OCI-LY1 (cell line): ENCODE measurements around the gene TTC13.

Source experiments
- H2AFZ ChIP-seq: fragments of 200-600 bp; sonication (generic), shearing (Covaris generic); 2 replicates; pipeline ENCODE4 v1.6.0; 2014; ENCODE audit warnings: antibody characterized with exemption, mild to moderate bottlenecking, low read length
- H3F3A ChIP-seq: fragments of 200-600 bp; sonication (generic), shearing (Covaris generic); 2 replicates; pipeline ENCODE4 v1.6.0; 2014; ENCODE audit warnings: mild to moderate bottlenecking, antibody characterized with exemption, low read length, moderate library complexity; ENCODE audit not compliant: insufficient read depth
- H3K27ac ChIP-seq: fragments of 200-600 bp; sonication (generic); 2 replicates; pipeline ENCODE4 v1.5.1; 2014; ENCODE audit warnings: low read length, mixed run types, mild to moderate bottlenecking, low read depth; ENCODE audit not compliant: poor library complexity, severe bottlenecking
- H3K27me3 ChIP-seq: fragments of 200-600 bp; sonication (generic); 2 replicates; pipeline ENCODE4 v1.6.0; 2014; ENCODE audit warnings: antibody characterized with exemption, mild to moderate bottlenecking, low read length, moderate library complexity; ENCODE audit not compliant: insufficient read depth
- H3K36me3 ChIP-seq: fragments of 200-600 bp; sonication (generic); 2 replicates; pipeline ENCODE4 v1.6.1; 2014; ENCODE audit warnings: mild to moderate bottlenecking, antibody characterized with exemption, low read length, moderate library complexity, mixed read lengths; ENCODE audit not compliant: insufficient read depth
- H3K4me1 ChIP-seq: fragments of 200-600 bp; sonication (generic); 2 replicates; pipeline ENCODE4 v1.5.1; 2014; ENCODE audit warnings: mild to moderate bottlenecking, low read length, moderate library complexity; ENCODE audit not compliant: insufficient read depth, severe bottlenecking
- H3K4me2 ChIP-seq: fragments of 200-600 bp; sonication (generic), shearing (Covaris generic); 2 replicates; pipeline ENCODE4 v1.6.1; 2014; ENCODE audit warnings: low read length
- H3K4me3 ChIP-seq: fragments of 200-600 bp; sonication (generic); 2 replicates; pipeline ENCODE4 v1.5.1; 2014; ENCODE audit warnings: low read length, low read depth, mild to moderate bottlenecking, mixed read lengths; ENCODE audit not compliant: poor library complexity, severe bottlenecking
- H3K79me2 ChIP-seq: fragments of 200-600 bp; shearing (Covaris generic); 2 replicates; pipeline ENCODE4 v1.6.1; 2016; ENCODE audit warnings: mixed run types, low read length, mixed read lengths; ENCODE audit not compliant: insufficient read depth
- H3K9ac ChIP-seq: fragments of 200-600 bp; sonication (generic), shearing (Covaris generic); 2 replicates; pipeline ENCODE4 v1.6.1; 2014; ENCODE audit warnings: mild to moderate bottlenecking, low read length, mixed read lengths
- H3K9me2 ChIP-seq: fragments of 200-600 bp; sonication (generic), shearing (Covaris generic); 2 replicates; pipeline ENCODE4 v1.6.1; 2014; ENCODE audit warnings: low read depth, mild to moderate bottlenecking, low read length, mixed read lengths
- H3K9me3 ChIP-seq: fragments of 200-600 bp; shearing (Covaris generic); 2 replicates; pipeline ENCODE4 v1.6.1; 2014; ENCODE audit warnings: low read length, mixed read lengths
- H4K20me1 ChIP-seq: fragments of 200-600 bp; sonication (generic), shearing (Covaris generic); 2 replicates; pipeline ENCODE4 v1.6.0; 2016; ENCODE audit warnings: mild to moderate bottlenecking, low read length; ENCODE audit not compliant: insufficient read depth
- EZH2 ChIP-seq: fragments of 200-600 bp; sonication (generic), shearing (Covaris generic); IDR thresholded peaks from 2 replicates; pipeline ENCODE4 v1.8.0; 2017; ENCODE audit warnings: borderline replicate concordance, mixed run types, mild to moderate bottlenecking, antibody characterized with exemption, low read length, moderate library complexity, mixed read lengths
- TF ChIP-seq, protein P1 (sequence below): fragments of 200-600 bp; sonication (generic), shearing (Covaris generic); IDR thresholded peaks from 2 replicates; pipeline ENCODE4 v1.5.1; 2017; ENCODE audit warnings: mild to moderate bottlenecking, antibody characterized with exemption, low read length, moderate library complexity, mixed read lengths

Gene TTC13

GRCh38 chr1:230979389-230979716 lies 692 bp upstream of the TTC13 start:
- peaks cover 6% of the 10 kb centered on the region; the same call in 1 of the 2 replicates for H3K79me2 ChIP-seq
- H3K27me3 ChIP-seq: no peaks in the 10 kb centered on the region

DNA sequence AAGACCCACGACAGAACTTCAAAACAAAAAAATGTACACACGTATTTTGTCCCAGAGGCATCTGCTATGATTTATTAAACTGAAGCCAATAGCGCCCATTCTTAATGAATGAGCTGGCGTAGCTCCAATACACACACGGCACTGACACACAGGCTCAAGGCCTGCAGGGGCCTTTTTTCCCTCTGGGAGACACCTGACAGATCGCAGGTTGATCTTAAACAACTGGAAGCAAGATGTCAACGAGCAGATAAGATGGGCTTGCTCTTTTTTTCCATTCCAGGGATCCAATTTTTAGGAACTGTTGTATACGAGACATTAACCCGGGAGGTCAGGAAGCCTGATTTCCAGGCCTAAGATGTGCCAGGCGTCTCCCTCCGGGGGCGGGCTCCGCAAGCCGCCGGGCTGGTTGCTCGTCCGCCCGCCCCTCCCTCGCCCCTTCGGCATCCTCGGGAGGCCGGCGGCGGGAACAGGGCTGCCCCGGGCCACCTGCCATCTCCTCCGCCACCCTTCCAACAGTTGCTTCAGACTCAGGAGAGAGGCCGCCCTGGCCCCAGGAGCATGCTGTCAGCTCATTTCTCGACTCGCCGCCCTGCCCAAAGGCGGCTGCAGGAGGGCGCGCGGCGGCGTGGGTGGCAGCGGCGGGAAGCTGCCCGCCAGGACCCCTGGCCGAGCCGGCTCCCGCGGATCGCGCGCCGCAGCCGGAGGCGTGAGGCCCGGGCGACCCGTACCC lies 735 bp downstream of the TTC13 start:
- H2AFZ ChIP-seq: no peak overlapping the region
- TF ChIP-seq, protein P1, sequence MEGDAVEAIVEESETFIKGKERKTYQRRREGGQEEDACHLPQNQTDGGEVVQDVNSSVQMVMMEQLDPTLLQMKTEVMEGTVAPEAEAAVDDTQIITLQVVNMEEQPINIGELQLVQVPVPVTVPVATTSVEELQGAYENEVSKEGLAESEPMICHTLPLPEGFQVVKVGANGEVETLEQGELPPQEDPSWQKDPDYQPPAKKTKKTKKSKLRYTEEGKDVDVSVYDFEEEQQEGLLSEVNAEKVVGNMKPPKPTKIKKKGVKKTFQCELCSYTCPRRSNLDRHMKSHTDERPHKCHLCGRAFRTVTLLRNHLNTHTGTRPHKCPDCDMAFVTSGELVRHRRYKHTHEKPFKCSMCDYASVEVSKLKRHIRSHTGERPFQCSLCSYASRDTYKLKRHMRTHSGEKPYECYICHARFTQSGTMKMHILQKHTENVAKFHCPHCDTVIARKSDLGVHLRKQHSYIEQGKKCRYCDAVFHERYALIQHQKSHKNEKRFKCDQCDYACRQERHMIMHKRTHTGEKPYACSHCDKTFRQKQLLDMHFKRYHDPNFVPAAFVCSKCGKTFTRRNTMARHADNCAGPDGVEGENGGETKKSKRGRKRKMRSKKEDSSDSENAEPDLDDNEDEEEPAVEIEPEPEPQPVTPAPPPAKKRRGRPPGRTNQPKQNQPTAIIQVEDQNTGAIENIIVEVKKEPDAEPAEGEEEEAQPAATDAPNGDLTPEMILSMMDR: no peak; the same call in 1 of the 2 replicates
- no peak for TF ChIP-seq EZH2

More at GRCh38 chr1:230979389-230979716, 692 bp upstream of the TTC13 start:
- H3K27ac ChIP-seq: peak overlapping the region; percentile 35
- no peaks in the 10 kb centered on the region for H4K20me1 ChIP-seq
- H3K9me3 ChIP-seq: no peaks in the 10 kb centered on the region
- H3K9ac ChIP-seq: peak overlapping the region; percentile 86
- H2AFZ ChIP-seq: peak overlapping the region; percentile 28; the same call in 1 of the 2 replicates
- TF ChIP-seq, protein P1: no peak
- no peak for TF ChIP-seq EZH2
- peak overlapping the region; percentile 90 for H3K4me2 ChIP-seq
- H3K36me3 ChIP-seq: peaks cover 31% of the 10 kb centered on the region; the same call in 1 of the 2 replicates
- H3K4me3 ChIP-seq: peak overlapping the region; percentile 89
- H3F3A ChIP-seq: no peaks in the 10 kb centered on the region
- peaks cover 27% of the 10 kb centered on the region for H3K4me1 ChIP-seq
- no peaks in the 10 kb centered on the region for H3K9me2 ChIP-seq

DNA sequence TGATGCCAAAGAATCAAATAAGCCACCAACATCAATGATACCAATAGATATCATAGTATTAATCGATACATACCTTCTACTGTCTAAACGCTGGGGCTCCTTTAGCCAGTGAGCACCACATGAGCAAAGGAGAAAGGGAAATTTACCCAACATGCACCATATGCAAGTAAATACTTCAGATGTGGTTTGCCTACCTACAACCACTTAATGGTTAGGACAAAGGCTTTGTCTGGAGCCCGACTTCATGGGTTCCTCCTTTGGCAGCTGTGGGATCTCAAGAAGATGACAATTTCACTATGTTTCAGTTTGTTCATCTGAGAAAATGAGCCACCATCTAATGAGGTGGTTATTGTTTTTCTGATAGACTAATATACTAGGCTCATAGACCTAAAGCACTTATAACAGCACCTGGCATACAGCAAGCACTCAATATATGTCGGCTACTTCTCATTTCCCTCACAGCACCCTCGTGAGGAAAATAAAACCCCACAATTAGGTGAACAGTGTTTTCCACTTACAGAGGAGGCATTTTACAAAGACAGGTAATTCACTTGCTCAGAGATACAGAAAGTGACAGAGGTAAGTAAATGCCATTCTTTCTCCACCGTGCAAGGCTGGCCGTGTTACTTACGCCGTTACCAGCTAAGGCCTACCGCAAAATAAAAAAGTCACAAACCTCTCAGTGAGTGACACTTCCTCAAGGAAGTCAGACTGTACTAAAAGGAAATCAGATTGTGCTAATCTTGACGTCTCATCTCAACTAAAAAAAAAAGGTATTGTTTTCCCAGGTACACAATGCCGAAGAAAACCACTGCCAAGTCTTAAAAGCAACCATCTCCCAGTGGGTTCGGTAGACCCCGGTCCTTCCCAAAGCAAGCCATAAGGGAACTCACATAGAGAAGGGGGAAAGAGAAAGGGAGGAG lies 1.6 kb downstream of the TTC13 start:
- no peak overlapping the region for H2AFZ ChIP-seq
- TF ChIP-seq, protein P1: no peak
- no peak for TF ChIP-seq EZH2
- no peaks in the 10 kb centered on the region for H3K9me3 ChIP-seq
- H3K4me1 ChIP-seq: peaks cover 40% of the 10 kb centered on the region
- no peaks in the 10 kb centered on the region for H3K9me2 ChIP-seq
- H3K27me3 ChIP-seq: no peaks in the 10 kb centered on the region
- H3K27ac ChIP-seq: peak overlapping the region; percentile 75
- peaks cover 23% of the 10 kb centered on the region; the same call in 1 of the 2 replicates for H3K36me3 ChIP-seq
- peak overlapping the region; percentile 98 for H3K4me2 ChIP-seq
- H4K20me1 ChIP-seq: no peaks in the 10 kb centered on the region
- H3K4me3 ChIP-seq: peak overlapping the region; percentile 89
- H3F3A ChIP-seq: no peaks in the 10 kb centered on the region
- H3K9ac ChIP-seq: peak overlapping the region; percentile 67
- peaks cover 6% of the 10 kb centered on the region; the same call in 1 of the 2 replicates for H3K79me2 ChIP-seq

More for the DNA sequence above, 735 bp downstream of the TTC13 start:
- peaks cover 31% of the 10 kb centered on the region; the same call in 1 of the 2 replicates for H3K36me3 ChIP-seq
- H3F3A ChIP-seq: no peaks in the 10 kb centered on the region
- H3K4me2 ChIP-seq: peak overlapping the region; percentile 98
- no peaks in the 10 kb centered on the region for H3K27me3 ChIP-seq
- no peaks in the 10 kb centered on the region for H4K20me1 ChIP-seq
- H3K9me3 ChIP-seq: no peaks in the 10 kb centered on the region
- peak overlapping the region; percentile 89 for H3K4me3 ChIP-seq
- H3K79me2 ChIP-seq: peaks cover 6% of the 10 kb centered on the region; the same call in 1 of the 2 replicates
- peaks cover 34% of the 10 kb centered on the region for H3K4me1 ChIP-seq
- H3K27ac ChIP-seq: peak overlapping the region; percentile 75
- H3K9ac ChIP-seq: peak overlapping the region; percentile 67
- H3K9me2 ChIP-seq: no peaks in the 10 kb centered on the region
